Measurements from ENCODE around the gene FAF1.
"Not testable (repeated sequence)": the region's sequence is repeated elsewhere in the genome, so short reads cannot be mapped to it uniquely, and the experiment has no call there.

The FAF1 gene

GRCh38 chr1:50959913-50960844 lies at the start of gene FAF1:
Gene FAF1 (minus strand): TSS chr1:50960267. CDS start chr1:50959811, 456 bp downstream.
- DNase-seq (ENCODE audit: low spot score) = peak; percentile 97

GRCh38 chr1:51009381-51009780 lies 49.3 kb upstream of the FAF1 start:
- no peak for DNase-seq (ENCODE audit: low spot score)

- DNase-seq (ENCODE audit: low spot score) = not testable (repeated sequence)
Measured at GRCh38 chr1:51005549-51005948, 45.5 kb upstream of the FAF1 start.

GRCh38 chr1:51002516-51002915 lies 42.4 kb upstream of the FAF1 start:
- no peak for DNase-seq (ENCODE audit: low spot score)

- DNase-seq (ENCODE audit: low spot score) = no peak
Measured at GRCh38 chr1:51000651-51001050, 40.6 kb upstream of the FAF1 start.

- no peak for DNase-seq (ENCODE audit: low spot score)
Measured at GRCh38 chr1:51000160-51000559, 40.1 kb upstream of the FAF1 start.

GRCh38 chr1:50999375-50999774 lies 39.3 kb upstream of the FAF1 start:
- DNase-seq (ENCODE audit: low spot score) = not testable (repeated sequence)

GRCh38 chr1:50996083-50996482 lies 36.0 kb upstream of the FAF1 start:
- DNase-seq (ENCODE audit: low spot score) = no peak

- DNase-seq (ENCODE audit: low spot score) = no peak
Measured at GRCh38 chr1:50995651-50996050, 35.6 kb upstream of the FAF1 start.

GRCh38 chr1:50994997-50995396 lies 34.9 kb upstream of the FAF1 start:
- no peak for DNase-seq (ENCODE audit: low spot score)

GRCh38 chr1:50993645-50994044 lies 33.6 kb upstream of the FAF1 start:
- DNase-seq (ENCODE audit: low spot score) = no peak

GRCh38 chr1:50992532-50993318 lies 32.7 kb upstream of the FAF1 start:
- no peak for DNase-seq (ENCODE audit: low spot score)

GRCh38 chr1:50989694-50990093 lies 29.6 kb upstream of the FAF1 start:
- DNase-seq (ENCODE audit: low spot score) = peak; percentile 47

- no peak for DNase-seq (ENCODE audit: low spot score)
Measured at GRCh38 chr1:50986653-50987052, 26.6 kb upstream of the FAF1 start.

- no peak for DNase-seq (ENCODE audit: low spot score)
Measured at GRCh38 chr1:50985094-50985493, 25.0 kb upstream of the FAF1 start.

- DNase-seq (ENCODE audit: low spot score) = no peak
Measured at GRCh38 chr1:50983219-50983802, 23.2 kb upstream of the FAF1 start.

- DNase-seq (ENCODE audit: low spot score) = no peak
Measured at GRCh38 chr1:50982611-50983010, 22.5 kb upstream of the FAF1 start.

- DNase-seq (ENCODE audit: low spot score) = no peak
Measured at GRCh38 chr1:50981741-50982140, 21.7 kb upstream of the FAF1 start.

- no peak for DNase-seq (ENCODE audit: low spot score)
Measured at GRCh38 chr1:50980505-50980904, 20.4 kb upstream of the FAF1 start.

GRCh38 chr1:50979937-50980336 lies 19.9 kb upstream of the FAF1 start:
- no peak for DNase-seq (ENCODE audit: low spot score)

GRCh38 chr1:50978852-50979781 lies 19.1 kb upstream of the FAF1 start:
- DNase-seq (ENCODE audit: low spot score) = peak; percentile 18
